CD4-positive, alpha-beta T cell (primary cell): ENCODE measurements around the gene NME8. TPM values are rescaled to one million over a fixed set of nuclear protein-coding genes. Genes with fewer than 3 reads are reported as not detected.

Experiments
- ATAC-seq: fragments of 200-7000 bp; cut with Tn5 transposase; one replicate; pipeline ENCODE4 v1.10.0; 2022; ENCODE audit warnings: mild to moderate bottlenecking; ENCODE audit not compliant: poor library complexity
- CTCF ChIA-PET: fragments of 350-600 bp; sonication (Branson Sonifier 250); formaldehyde crosslinking; loops from one replicate; lab custom pipeline; 2021; ENCODE audit warnings: antibody characterized with exemption, inconsistent platforms; lab: Charles Lee
- POLR2A ChIA-PET: fragments of 350-600 bp; sonication (Branson Sonifier 250); formaldehyde crosslinking; loops from one replicate; lab custom pipeline; 2021; ENCODE audit warnings: antibody characterized with exemption, inconsistent platforms; lab: Charles Lee
- DNase-seq, 14 experiments: peaks; one replicate each; pipeline ENCODE4 v3.0.0-alpha.2; 2013 to 2020; ENCODE audit warnings: mixed read lengths in 2 of 14
- H3K27ac ChIP-seq, 2 donors: one replicate each; pipeline versions ENCODE4 v1.5.1 to v1.7.0; 2013; ENCODE audit warnings: low read length in 2 of 2, low read depth in 1 of 2, mild to moderate bottlenecking in 1 of 2
- H3K27me3 ChIP-seq, 2 experiments: 1 replicate in 1 of 2; 2 replicates in 1 of 2; pipeline versions ENCODE4 v1.6.1 to v1.7.0; 2013; ENCODE audit warnings: low read length in 2 of 2, control low read depth in 1 of 2, mild to moderate bottlenecking in 1 of 2, moderate library complexity in 1 of 2; ENCODE audit not compliant: insufficient read depth in 2 of 2, control insufficient read depth in 1 of 2
- H3K36me3 ChIP-seq: one replicate; pipeline ENCODE4 v1.6.1; 2013; ENCODE audit warnings: low read length, control low read depth; ENCODE audit not compliant: insufficient read depth
- H3K4me1 ChIP-seq: one replicate; pipeline ENCODE4 v1.6.1; 2013; ENCODE audit warnings: low read length, control low read depth; ENCODE audit not compliant: insufficient read depth
- H3K4me3 ChIP-seq: one replicate; pipeline ENCODE4 v1.5.1; 2013; ENCODE audit warnings: mild to moderate bottlenecking, low read length, moderate library complexity
- H3K9me3 ChIP-seq, 2 experiments: 1 replicate in 1 of 2; 2 replicates in 1 of 2; pipeline versions ENCODE4 v1.6.1 to v1.7.0; 2013; ENCODE audit warnings: low read length in 2 of 2, mild to moderate bottlenecking in 2 of 2, control low read depth in 1 of 2, moderate library complexity in 1 of 2; ENCODE audit not compliant: control insufficient read depth in 1 of 2, insufficient read depth in 1 of 2
- H3K27ac Mint-ChIP-seq: one replicate; pipeline ENCODE4 v1.8.0; 2020; ENCODE audit warnings: mixed read lengths
- H3K27me3 Mint-ChIP-seq: one replicate; pipeline ENCODE4 v1.8.0; 2021; ENCODE audit warnings: mixed read lengths
- H3K36me3 Mint-ChIP-seq: one replicate; pipeline ENCODE4 v1.8.0; 2021; ENCODE audit warnings: low read depth, mixed read lengths
- H3K4me1 Mint-ChIP-seq: one replicate; pipeline ENCODE4 v1.8.0; 2021; ENCODE audit warnings: low read depth, mixed read lengths
- H3K4me3 Mint-ChIP-seq: one replicate; pipeline ENCODE4 v1.8.0; 2020; ENCODE audit warnings: mild to moderate bottlenecking, mixed read lengths
- H3K9me3 Mint-ChIP-seq: one replicate; pipeline ENCODE4 v1.8.0; 2020; ENCODE audit warnings: mixed read lengths
- CTCF ChIP-seq: fragments of 200-600 bp; IDR thresholded peaks from one replicate; pipeline ENCODE4 v1.8.0; 2022; ENCODE audit warnings: antibody characterized with exemption, mild to moderate bottlenecking
- intact Hi-C, 2 experiments: fragments of 100-400 bp; cut with DNase I in 1 of 2; cut with micrococcal nuclease in 1 of 2; formaldehyde crosslinking; loops; one replicate each; pipeline versions ENCODE4 v1.15.1 to v1.9.0; 2023 to 2025; cut with DNase I, micrococcal nuclease
- total RNA-seq, 174 experiments: library from RNA in 2 of 174; stranded (reverse) in 2 of 174; gene quantifications; one replicate each; pipeline ENCODE4 v1.2.3 and lab custom pipeline; 2021 to 2026

NME8 gene
- total RNA-seq, 2 experiments from 2014 or later, result not detected

- no peaks in the 10 kb centered on the region for H3K36me3 Mint-ChIP-seq
- CTCF ChIA-PET, result interaction anchor here (1.0 kb wide), 1 partner anchor 11 kb away, joined by 3 read pairs; no protein-coding TSS in a partner anchor
These were observed 80.5 kb downstream of the NME8 start for GRCh38 chr7:37928878-37929277.

DNA sequence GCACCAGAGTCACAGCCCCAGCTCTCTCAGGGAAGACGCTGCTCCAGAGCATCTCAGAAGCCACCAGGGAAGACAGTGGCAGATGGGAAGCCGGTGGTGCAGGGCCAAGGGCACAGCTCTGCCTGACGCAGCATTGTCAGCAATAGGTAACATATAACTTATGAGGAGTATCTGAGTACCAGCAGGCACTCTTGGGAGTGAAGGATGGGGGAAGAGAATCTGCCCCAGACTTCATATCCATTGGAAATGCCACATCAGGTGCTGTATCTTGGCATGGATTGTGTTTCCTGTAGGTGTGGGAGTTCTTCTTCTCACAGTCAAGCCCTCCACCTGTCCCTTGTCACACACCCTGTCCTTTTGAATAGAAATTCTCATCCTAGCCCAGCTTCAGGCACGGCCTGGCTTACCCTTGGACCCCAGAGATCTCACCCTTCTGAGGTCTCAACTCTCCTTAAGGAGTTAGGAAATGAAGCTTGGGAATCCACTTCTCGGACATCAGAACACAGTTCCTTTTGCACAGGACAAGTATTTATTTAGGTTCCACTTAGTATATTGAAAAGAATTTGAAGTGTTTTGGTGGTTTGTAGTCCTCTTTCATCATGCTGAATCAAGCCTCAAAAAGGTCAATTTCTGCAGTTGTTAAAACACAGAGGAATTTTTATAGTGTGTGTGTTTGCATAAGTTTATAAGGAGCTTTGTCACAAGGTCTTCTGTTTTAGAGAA lies 82.0 kb downstream of the NME8 start:
- ChIA-PET POLR2A (no interaction called here), CTCF (no interaction called here)
- TF ChIP-seq CTCF, result no peak
- Histone ChIP-seq H3K36me3 (no peaks in the 10 kb centered on the region), H3K4me3 (no peak overlapping the region), H3K4me1 (no peaks in the 10 kb centered on the region), H3K9me3 (no peaks in the 10 kb centered on the region), H3K27me3 (peaks cover 0 to 4% of the 10 kb centered on the region in 2 experiments), H3K27ac (no peak overlapping the region)
- Mint-ChIP-seq H3K27me3 (no peaks in the 10 kb centered on the region), H3K4me1 (no peaks in the 10 kb centered on the region), H3K4me3 (no peak overlapping the region), H3K36me3 (no peaks in the 10 kb centered on the region), H3K27ac (no peak overlapping the region), H3K9me3 (peaks cover 2% of the 10 kb centered on the region)
- intact Hi-C loops, result no loop called here
- DNase-seq, result no peak
- ATAC-seq, result no peak

More at GRCh38 chr7:37928878-37929277, 80.5 kb downstream of the NME8 start:
- no peak overlapping the region for H3K4me3 Mint-ChIP-seq
- intact Hi-C loops, result no loop called here
- Histone ChIP-seq H3K36me3 (no peaks in the 10 kb centered on the region), H3K4me3 (no peak overlapping the region), H3K27me3 (peaks cover 0 to 5% of the 10 kb centered on the region in 2 experiments), H3K9me3 (no peaks in the 10 kb centered on the region), H3K4me1 (no peaks in the 10 kb centered on the region), H3K27ac (no peak overlapping the region)
- H3K4me1 Mint-ChIP-seq, result no peaks in the 10 kb centered on the region
- no peak for TF ChIP-seq CTCF
- peaks cover 4% of the 10 kb centered on the region for H3K9me3 Mint-ChIP-seq
- no peak overlapping the region for H3K27ac Mint-ChIP-seq
- H3K27me3 Mint-ChIP-seq, result no peaks in the 10 kb centered on the region
- POLR2A ChIA-PET, result no interaction called here
- no peak for DNase-seq
- ATAC-seq, result no peak

- no peak for ATAC-seq
- peaks cover 6% of the 10 kb centered on the region for H3K9me3 Mint-ChIP-seq
- POLR2A ChIA-PET, result no interaction called here
These were observed 84.1 kb downstream of the NME8 start for GRCh38 chr7:37932543-37932942.

More at GRCh38 chr7:37932543-37932942, 84.1 kb downstream of the NME8 start:
- Mint-ChIP-seq H3K4me3 (no peak overlapping the region), H3K27ac (no peak overlapping the region), H3K36me3 (no peaks in the 10 kb centered on the region), H3K27me3 (no peaks in the 10 kb centered on the region), H3K4me1 (no peaks in the 10 kb centered on the region)
- no peak for TF ChIP-seq CTCF
- no peaks in the 10 kb centered on the region for H3K4me1 ChIP-seq
- CTCF ChIA-PET, result no interaction called here
- no peak overlapping the region for H3K4me3 ChIP-seq
- no peak for DNase-seq
- H3K27me3 ChIP-seq, result peaks cover 0 to 4% of the 10 kb centered on the region in 2 experiments
- H3K27ac ChIP-seq, result no peak overlapping the region
- no peaks in the 10 kb centered on the region for H3K9me3 ChIP-seq
- intact Hi-C loops, result no loop called here
- H3K36me3 ChIP-seq, result no peaks in the 10 kb centered on the region
